Right lobe of liver (tissue), 6 donors: ENCODE data around the gene MAPK8IP3. TPM values are rescaled to one million over a fixed set of nuclear protein-coding genes. Genes with fewer than 3 reads are reported as not detected.

Experiments
- ATAC-seq, 4 donors: fragments of 200-7000 bp; cut with Tn5 transposase; one replicate each; pipeline ENCODE4 v1.9.1; 2020; ENCODE audit warnings: mild to moderate bottlenecking in 4 of 4, moderate library complexity in 4 of 4
- DNase-seq, 3 donors: peaks; one replicate each; pipeline ENCODE4 v3.0.0-alpha.2; 2020
- H3K27ac ChIP-seq, 3 donors: fragments of 200-600 bp; one replicate each; pipeline ENCODE4 v1.8.0; 2022
- H3K27me3 ChIP-seq, 2 donors: fragments of 200-600 bp; one replicate each; pipeline ENCODE4 v1.8.0; 2022
- H3K36me3 ChIP-seq, 4 donors: fragments of 200-600 bp; sonication (generic) in 1 of 4; one replicate each; pipeline versions ENCODE4 v1.5.1 to v1.8.0; 2017 to 2022; ENCODE audit warnings: control low read depth in 1 of 4
- H3K4me1 ChIP-seq, 4 donors: fragments of 200-600 bp; sonication (generic) in 1 of 4; one replicate each; pipeline versions ENCODE4 v1.5.1 to v1.8.0; 2017 to 2022; ENCODE audit warnings: control low read depth in 1 of 4
- H3K4me3 ChIP-seq, 3 donors: fragments of 200-600 bp; one replicate each; pipeline ENCODE4 v1.8.0; 2022
- H3K9me3 ChIP-seq, 4 donors: fragments of 200-600 bp; sonication (generic) in 1 of 4; one replicate each; pipeline versions ENCODE4 v1.5.1 to v1.8.0; 2017 to 2022; ENCODE audit warnings: control low read depth in 1 of 4
- CTCF ChIP-seq, 4 donors: fragments of 200-600 bp in 3 of 4; fragments of 450-650 bp in 1 of 4; IDR thresholded peaks; one replicate each; pipeline versions ENCODE4 v1.5.1 to v1.8.0; 2016 to 2022; ENCODE audit warnings: antibody characterized with exemption in 4 of 4, mild to moderate bottlenecking in 2 of 4
- POLR2A ChIP-seq: fragments of 450-650 bp; IDR thresholded peaks from one replicate; pipeline ENCODE4 v1.6.1; 2017; ENCODE audit warnings: antibody characterized with exemption, mild to moderate bottlenecking
- WGBS: methylation state at CpG from one replicate; pipeline ENCODE4 v1.1.6; 2018; ENCODE audit warnings: low coverage, low lambda C conversion rate; ENCODE audit not compliant: insufficient coverage; ENCODE audit errors: missing lambda C conversion rate; 5-methylcytosine and 5-hydroxymethylcytosine counted together
- intact Hi-C, 2 donors: fragments of 100-400 bp; cut with DNase I; formaldehyde crosslinking; loops; one replicate each; pipeline versions ENCODE4 v1.11.2 to v1.14.1; 2022
- total RNA-seq, 6 experiments: library from RNA; depleted of rRNA in 2 of 6; stranded (reverse); fragments of >200 nt in 2 of 6; fragmentation: NEBNext Ultra II Directional in 3 of 6; extraction: Animal tissue kit (Norgen Biotek cat#: 25700) in 3 of 6; gene quantifications; one replicate each; pipeline versions ENCODE4 v1.1.0 to v1.2.4, GENCODE V29; 2016 to 2023
- donor health status: DM: no; HTN: yes; CAD: no.
- donor health status: DM: no; HTN: no; CAD: no.
- donor health status: DM: no; HTN: no; CAD: no.
- donor health status: DM: no; HTN: yes; CAD: no.
- donor health status: DM: no; HTN: yes; CAD: no.

The MAPK8IP3 gene
- total RNA-seq, 6 experiments from 2014 or later: 8.7 to 37.3 (median 23.0) TPM

- Histone ChIP-seq H3K36me3 (peaks cover 0 to 40% (median 2%) of the 10 kb centered on the region in 4 donors), H3K4me1 (peaks cover 0 to 11% (median 0%) of the 10 kb centered on the region in 4 donors), H3K4me3 (no peak overlapping the region), H3K27me3 (no peaks in the 10 kb centered on the region), H3K27ac (no peak overlapping the region), H3K9me3 (no peaks in the 10 kb centered on the region)
- intact Hi-C loops: no loop called here
- no peak for TF ChIP-seq POLR2A
- no peak for TF ChIP-seq CTCF (IDR thresholded peaks at IDR 0.05)
- DNase-seq (no peak), ATAC-seq (no peak)
- WGBS: 90% methylated on average over 3 of the region's 19 CpGs
Observed at GRCh38 chr16:1766231-1766630, 60.2 kb downstream of the MAPK8IP3 start.

DNA sequence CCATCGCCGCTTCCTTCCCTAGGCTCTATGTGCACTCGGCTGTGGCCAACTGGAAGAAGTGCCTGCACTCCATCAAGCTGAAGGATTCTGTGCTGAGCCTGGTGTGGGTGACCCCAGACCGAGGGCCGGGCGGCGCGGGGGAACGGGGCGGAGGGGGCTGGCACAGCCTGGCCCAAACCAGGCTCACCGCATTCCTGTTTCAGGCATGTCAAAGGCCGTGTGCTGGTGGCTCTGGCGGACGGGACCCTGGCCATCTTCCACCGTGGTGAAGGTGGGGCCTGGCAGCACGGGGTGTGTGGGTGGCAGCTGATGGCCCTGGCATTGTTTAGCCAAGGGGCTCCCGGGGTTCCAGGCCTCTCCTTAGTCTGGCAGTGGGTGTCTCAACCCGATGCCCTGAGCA lies 60.7 kb downstream of the MAPK8IP3 start:
- TF ChIP-seq POLR2A (no peak), CTCF (IDR thresholded peaks at IDR 0.05) (no peak)
- H3K4me1 ChIP-seq: peaks cover 0 to 11% (median 0%) of the 10 kb centered on the region in 4 donors
- no peak for DNase-seq
- no peaks in the 10 kb centered on the region for H3K9me3 ChIP-seq
- intact Hi-C loops: no loop called here
- no peak for ATAC-seq
- H3K4me3 ChIP-seq: no peak overlapping the region
- no peaks in the 10 kb centered on the region for H3K27me3 ChIP-seq
- WGBS: no CpG with 5 or more reads among the region's 18 CpGs
- no peak overlapping the region for H3K27ac ChIP-seq
- H3K36me3 ChIP-seq: peaks cover 0 to 40% (median 2%) of the 10 kb centered on the region in 4 donors

DNA sequence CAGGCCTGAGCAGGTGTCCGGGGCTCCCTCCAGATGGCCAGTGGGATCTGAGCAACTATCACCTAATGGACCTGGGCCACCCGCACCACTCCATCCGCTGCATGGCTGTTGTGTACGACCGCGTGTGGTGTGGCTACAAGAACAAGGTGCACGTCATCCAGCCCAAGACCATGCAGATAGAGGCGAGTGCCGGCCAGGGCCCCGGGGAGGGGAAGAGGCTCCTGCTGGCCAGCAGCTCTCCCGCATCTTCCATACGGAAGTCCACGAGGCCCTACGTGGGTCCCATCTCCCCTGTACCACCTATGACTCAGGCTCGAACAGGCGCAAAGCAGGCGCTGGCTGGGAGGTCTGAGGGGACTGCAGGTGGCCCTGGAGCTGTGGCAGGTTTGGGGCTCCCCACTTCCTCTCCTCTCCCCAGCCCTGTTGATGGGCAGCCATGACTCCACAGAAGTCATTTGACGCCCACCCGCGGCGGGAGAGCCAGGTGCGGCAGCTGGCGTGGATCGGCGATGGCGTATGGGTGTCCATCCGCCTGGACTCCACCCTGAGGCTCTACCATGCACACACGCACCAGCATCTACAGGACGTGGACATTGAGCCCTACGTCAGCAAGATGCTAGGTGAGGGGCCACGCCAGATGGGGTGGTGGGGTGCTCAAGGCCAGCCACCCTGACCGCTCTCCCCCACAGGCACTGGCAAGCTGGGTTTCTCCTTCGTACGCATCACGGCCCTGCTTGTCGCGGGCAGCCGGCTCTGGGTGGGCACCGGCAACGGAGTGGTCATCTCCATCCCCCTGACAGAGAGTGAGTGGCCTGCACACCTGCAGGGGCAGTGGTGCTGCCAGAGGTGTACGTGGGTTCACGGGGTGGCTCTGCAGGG lies 61.4 kb downstream of the MAPK8IP3 start:
- peaks cover 0 to 40% (median 2%) of the 10 kb centered on the region in 4 donors for H3K36me3 ChIP-seq
- WGBS: 87% methylated on average over 3 of the region's 42 CpGs

GRCh38 chr16:1768061-1768766 lies 62.2 kb downstream of the MAPK8IP3 start:
- Histone ChIP-seq H3K27me3 (no peaks in the 10 kb centered on the region), H3K4me1 (peaks cover 0 to 11% (median 0%) of the 10 kb centered on the region in 4 donors), H3K27ac (no peak overlapping the region), H3K9me3 (no peaks in the 10 kb centered on the region), H3K4me3 (no peak overlapping the region), H3K36me3 (peaks cover 0 to 33% (median 2%) of the 10 kb centered on the region in 4 donors)
- intact Hi-C loops: no loop called here
- no peak for TF ChIP-seq CTCF (IDR thresholded peaks at IDR 0.05)
- ATAC-seq: no peak
- 80% methylated on average over 1 of the region's 41 CpGs for WGBS
- DNase-seq: no peak

More for the DNA sequence above, 61.4 kb downstream of the MAPK8IP3 start:
- ATAC-seq (no peak), DNase-seq (no peak)
- H3K9me3 ChIP-seq: no peaks in the 10 kb centered on the region
- intact Hi-C loops: no loop called here
- H3K27ac ChIP-seq: no peak overlapping the region
- H3K27me3 ChIP-seq: no peaks in the 10 kb centered on the region
- peaks cover 0 to 11% (median 0%) of the 10 kb centered on the region in 4 donors for H3K4me1 ChIP-seq
- H3K4me3 ChIP-seq: no peak overlapping the region
- no peak for TF ChIP-seq CTCF (IDR thresholded peaks at IDR 0.05)
- TF ChIP-seq POLR2A: no peak
